Neuron (in vitro differentiated cells): ENCODE measurements around the gene PTCHD4.

Source experiments
- H2AFZ ChIP-seq: one replicate; pipeline ENCODE4 v1.6.1; 2013; ENCODE audit warnings: low read depth, mild to moderate bottlenecking, inconsistent platforms, low read length, moderate library complexity
- H3K27me3 ChIP-seq: one replicate; pipeline ENCODE4 v1.6.1; 2013; ENCODE audit warnings: low read length; ENCODE audit not compliant: insufficient read depth
- H3K36me3 ChIP-seq: one replicate; pipeline ENCODE4 v1.6.1; 2013; ENCODE audit warnings: low read length; ENCODE audit not compliant: insufficient read depth
- H3K4me1 ChIP-seq: one replicate; pipeline ENCODE4 v1.6.1; 2013; ENCODE audit warnings: low read length; ENCODE audit not compliant: insufficient read depth
- H3K4me3 ChIP-seq: 2 replicates; pipeline ENCODE4 v1.5.1; 2013; ENCODE audit warnings: mild to moderate bottlenecking, low read length, moderate library complexity
- H3K9me3 ChIP-seq: one replicate; pipeline ENCODE4 v1.6.1; 2013; ENCODE audit warnings: low read length

Gene PTCHD4

GRCh38 chr6:48087448-48087847 lies 23.5 kb downstream of the PTCHD4 start:
- no peak overlapping the region for H3K4me3 ChIP-seq
- no peaks in the 10 kb centered on the region for H3K9me3 ChIP-seq
- peaks cover 3% of the 10 kb centered on the region for H3K4me1 ChIP-seq
- H2AFZ ChIP-seq: no peak overlapping the region
- no peaks in the 10 kb centered on the region for H3K27me3 ChIP-seq
- H3K36me3 ChIP-seq: no peaks in the 10 kb centered on the region

DNA sequence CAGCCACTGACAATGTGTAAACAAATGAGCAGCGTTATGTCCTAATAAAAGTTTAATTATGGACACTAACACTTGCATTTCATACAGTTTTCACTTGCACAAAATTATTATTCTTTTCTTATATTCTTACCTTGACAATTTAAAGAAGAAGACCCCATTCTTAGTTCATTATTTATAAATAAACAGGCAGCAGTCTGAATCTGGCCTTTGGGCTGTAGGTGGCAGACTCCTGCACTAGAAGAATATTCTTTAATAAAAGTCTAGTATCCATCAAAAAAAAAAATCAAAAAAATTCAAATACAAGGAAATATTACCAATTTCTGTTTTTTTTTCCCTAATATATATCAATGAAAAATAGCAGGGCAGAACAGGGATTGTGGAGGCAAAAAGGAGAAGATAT lies 24.8 kb downstream of the PTCHD4 start:
- Histone ChIP-seq H3K9me3 (no peaks in the 10 kb centered on the region), H3K4me3 (no peak overlapping the region), H3K36me3 (no peaks in the 10 kb centered on the region), H2AFZ (no peak overlapping the region), H3K4me1 (peaks cover 3% of the 10 kb centered on the region), H3K27me3 (no peaks in the 10 kb centered on the region)

GRCh38 chr6:48085131-48085741 lies 25.8 kb downstream of the PTCHD4 start:
- Histone ChIP-seq H3K36me3 (no peaks in the 10 kb centered on the region), H3K4me3 (no peak overlapping the region), H3K4me1 (no peaks in the 10 kb centered on the region), H2AFZ (no peak overlapping the region), H3K9me3 (no peaks in the 10 kb centered on the region), H3K27me3 (no peaks in the 10 kb centered on the region)

GRCh38 chr6:48084201-48084600 lies 26.8 kb downstream of the PTCHD4 start:
- H3K36me3 ChIP-seq: no peaks in the 10 kb centered on the region

GRCh38 chr6:48080227-48081009 lies 30.6 kb downstream of the PTCHD4 start:
- Histone ChIP-seq H2AFZ (no peak overlapping the region), H3K36me3 (no peaks in the 10 kb centered on the region), H3K4me3 (no peak overlapping the region), H3K27me3 (no peaks in the 10 kb centered on the region), H3K9me3 (no peaks in the 10 kb centered on the region), H3K4me1 (no peaks in the 10 kb centered on the region)

More at GRCh38 chr6:48084201-48084600, 26.8 kb downstream of the PTCHD4 start:
- Histone ChIP-seq H2AFZ (no peak overlapping the region), H3K4me3 (no peak overlapping the region), H3K4me1 (no peaks in the 10 kb centered on the region), H3K9me3 (no peaks in the 10 kb centered on the region), H3K27me3 (no peaks in the 10 kb centered on the region)

- no peaks in the 10 kb centered on the region for H3K36me3 ChIP-seq
- no peaks in the 10 kb centered on the region for H3K27me3 ChIP-seq
- H3K9me3 ChIP-seq: no peaks in the 10 kb centered on the region
- no peak overlapping the region for H3K4me3 ChIP-seq
- H3K4me1 ChIP-seq: no peaks in the 10 kb centered on the region
- no peak overlapping the region for H2AFZ ChIP-seq
Measured at GRCh38 chr6:48078120-48078519, 32.9 kb downstream of the PTCHD4 start.

DNA sequence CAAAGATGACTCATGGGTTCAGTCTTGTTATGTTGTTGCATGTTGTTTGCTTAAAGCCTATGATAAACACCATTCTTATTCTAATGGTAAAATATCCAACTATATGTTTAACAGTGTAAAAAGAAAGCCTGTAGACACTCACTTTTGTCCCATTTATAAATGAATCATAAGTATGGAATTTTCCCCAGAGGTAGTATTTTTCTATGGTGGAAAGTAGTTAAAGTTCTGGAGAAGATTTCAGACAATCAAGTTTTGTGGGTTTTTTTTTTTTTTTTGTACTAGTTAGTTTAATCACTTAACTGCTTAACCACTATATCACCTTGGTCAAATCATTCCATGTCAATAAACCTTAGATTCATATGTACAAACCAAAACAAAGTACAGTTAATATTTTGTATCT lies 35.8 kb downstream of the PTCHD4 start:
- H3K4me3 ChIP-seq: no peak overlapping the region
- H3K36me3 ChIP-seq: no peaks in the 10 kb centered on the region
- H2AFZ ChIP-seq: no peak overlapping the region
- no peaks in the 10 kb centered on the region for H3K27me3 ChIP-seq
- no peaks in the 10 kb centered on the region for H3K9me3 ChIP-seq
- H3K4me1 ChIP-seq: no peaks in the 10 kb centered on the region

- Histone ChIP-seq H3K36me3 (no peaks in the 10 kb centered on the region), H2AFZ (no peak overlapping the region), H3K27me3 (peaks cover 6% of the 10 kb centered on the region), H3K4me3 (no peak overlapping the region), H3K4me1 (no peaks in the 10 kb centered on the region), H3K9me3 (no peaks in the 10 kb centered on the region)
Measured at GRCh38 chr6:48073976-48074767, 36.8 kb downstream of the PTCHD4 start.

DNA sequence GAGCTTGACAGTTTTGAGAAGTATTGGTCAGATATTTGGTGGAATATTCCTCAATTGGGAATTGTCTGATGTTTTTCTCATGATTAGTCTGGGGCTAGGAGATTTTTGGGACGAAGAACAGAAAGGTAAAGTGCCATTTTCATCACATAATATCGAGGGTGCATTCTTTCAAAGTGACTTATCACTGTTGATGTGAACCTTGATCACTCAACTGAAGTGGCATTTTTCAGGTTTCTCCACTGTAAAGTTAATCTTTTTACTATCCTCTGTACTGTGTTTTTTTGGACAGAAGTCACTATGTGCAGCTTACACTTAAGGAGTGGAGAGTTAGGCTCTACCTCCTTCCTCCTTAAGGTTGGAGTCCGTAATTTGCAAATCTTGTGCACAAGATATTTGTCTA lies 39.2 kb downstream of the PTCHD4 start:
- H3K27me3 ChIP-seq: peaks cover 17% of the 10 kb centered on the region
- no peaks in the 10 kb centered on the region for H3K9me3 ChIP-seq
- H3K36me3 ChIP-seq: no peaks in the 10 kb centered on the region
- H3K4me1 ChIP-seq: peaks cover 4% of the 10 kb centered on the region
- no peak overlapping the region for H3K4me3 ChIP-seq
- no peak overlapping the region for H2AFZ ChIP-seq

- Histone ChIP-seq H3K36me3 (no peaks in the 10 kb centered on the region), H3K4me1 (peaks cover 4% of the 10 kb centered on the region), H3K9me3 (no peaks in the 10 kb centered on the region), H3K4me3 (no peak overlapping the region), H3K27me3 (peaks cover 17% of the 10 kb centered on the region), H2AFZ (no peak overlapping the region)
Measured at GRCh38 chr6:48069280-48069679, 41.7 kb downstream of the PTCHD4 start.

- H3K36me3 ChIP-seq: no peaks in the 10 kb centered on the region
- peaks cover 17% of the 10 kb centered on the region for H3K27me3 ChIP-seq
- peak overlapping the region; percentile 23 for H3K4me3 ChIP-seq
- no peak overlapping the region for H2AFZ ChIP-seq
- no peaks in the 10 kb centered on the region for H3K9me3 ChIP-seq
- H3K4me1 ChIP-seq: peaks cover 4% of the 10 kb centered on the region
Measured at GRCh38 chr6:48068278-48069251, 42.4 kb downstream of the PTCHD4 start.

DNA sequence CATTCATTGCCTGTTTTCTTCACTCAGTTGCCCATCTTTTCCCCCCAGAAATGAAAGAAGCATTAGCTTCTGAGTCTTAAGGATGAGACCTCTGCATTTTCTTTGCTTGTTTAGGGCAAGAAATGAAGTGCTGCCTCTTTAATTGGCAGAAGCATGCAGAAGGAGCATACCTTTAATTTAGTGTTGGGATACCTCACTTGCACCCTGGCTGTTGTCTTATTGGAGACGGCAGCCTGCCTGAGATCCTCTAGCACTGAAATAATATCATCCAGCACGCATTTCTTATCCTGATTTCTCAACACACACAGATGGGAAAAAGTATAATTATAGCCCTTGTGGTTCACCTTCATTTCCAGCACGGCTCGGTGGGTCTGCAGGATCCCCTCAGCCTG lies 43.1 kb downstream of the PTCHD4 start:
- Histone ChIP-seq H2AFZ (no peak overlapping the region), H3K4me3 (peak overlapping the region; percentile 23), H3K4me1 (peaks cover 4% of the 10 kb centered on the region)

More for the DNA sequence above, 43.1 kb downstream of the PTCHD4 start:
- no peaks in the 10 kb centered on the region for H3K9me3 ChIP-seq
- H3K36me3 ChIP-seq: no peaks in the 10 kb centered on the region
- peaks cover 17% of the 10 kb centered on the region for H3K27me3 ChIP-seq
